MCF 10A (cell line): ENCODE measurements around the gene TMEM176A. TPM values are rescaled to one million over a fixed set of nuclear protein-coding genes. Genes with fewer than 3 reads are reported as not detected.

Experiments used
- BruUV-seq: library from RNA; stranded (reverse); fragments of 400-500 nt; replicated peaks from 2 replicates; lab custom pipeline; 2021; lab: Mats Ljungman, UMichigan
- CTCF ChIA-PET: fragments of 300-600 bp; sonication (Branson Sonifier 250); formaldehyde crosslinking; extraction: SDS; loops from one replicate; lab custom pipeline; 2021; ENCODE audit warnings: antibody characterized with exemption, inconsistent platforms; lab: Yijun Ruan, JAX
- POLR2A ChIA-PET: fragments of 300-600, 350-650 bp; sonication (Branson Sonifier 250); formaldehyde crosslinking; extraction: SDS; loops from one replicate; lab custom pipeline; 2020; ENCODE audit warnings: antibody characterized with exemption, inconsistent platforms; lab: Yijun Ruan, JAX
- DNase-seq: peaks from one replicate; pipeline ENCODE4 v3.0.0-alpha.2; 2018; ENCODE audit not compliant: unreplicated experiment
- H3K27ac Mint-ChIP-seq: one replicate; pipeline ENCODE4 v1.8.0; 2022; ENCODE audit warnings: mild to moderate bottlenecking, low read depth, mixed read lengths; ENCODE audit not compliant: unreplicated experiment
- H3K27me3 Mint-ChIP-seq: one replicate; pipeline ENCODE4 v1.8.0; 2022; ENCODE audit warnings: mixed read lengths; ENCODE audit not compliant: insufficient read depth, unreplicated experiment
- H3K36me3 Mint-ChIP-seq: one replicate; pipeline ENCODE4 v1.8.0; 2022; ENCODE audit warnings: mild to moderate bottlenecking, moderate library complexity, mixed read lengths; ENCODE audit not compliant: insufficient read depth, unreplicated experiment
- H3K4me1 Mint-ChIP-seq: one replicate; pipeline ENCODE4 v1.8.0; 2022; ENCODE audit warnings: mixed read lengths; ENCODE audit not compliant: insufficient read depth, unreplicated experiment
- H3K4me3 Mint-ChIP-seq: one replicate; pipeline ENCODE4 v1.8.0; 2022; ENCODE audit warnings: mild to moderate bottlenecking, moderate library complexity, mixed read lengths; ENCODE audit not compliant: unreplicated experiment
- H3K9me3 Mint-ChIP-seq: one replicate; pipeline ENCODE4 v1.8.0; 2022; ENCODE audit warnings: mixed read lengths; ENCODE audit not compliant: unreplicated experiment
- intact Hi-C: fragments of 100-400 bp; cut with micrococcal nuclease; formaldehyde crosslinking; loops from 2 replicates; pipeline ENCODE4 v1.14.1; 2022
- total RNA-seq: library from RNA; stranded (reverse); gene quantifications from 2 replicates; pipeline ENCODE4 v1.2.3, GENCODE V29; 2022
- TF ChIP-seq, protein P1 (sequence below): fragments of 200-600 bp; IDR thresholded peaks from one replicate; pipeline ENCODE4 v1.8.0; 2022; ENCODE audit warnings: antibody characterized with exemption, mild to moderate bottlenecking; ENCODE audit not compliant: unreplicated experiment

The TMEM176A gene
- total RNA-seq, 1 experiment from 2014 or later, result not detected

DNA sequence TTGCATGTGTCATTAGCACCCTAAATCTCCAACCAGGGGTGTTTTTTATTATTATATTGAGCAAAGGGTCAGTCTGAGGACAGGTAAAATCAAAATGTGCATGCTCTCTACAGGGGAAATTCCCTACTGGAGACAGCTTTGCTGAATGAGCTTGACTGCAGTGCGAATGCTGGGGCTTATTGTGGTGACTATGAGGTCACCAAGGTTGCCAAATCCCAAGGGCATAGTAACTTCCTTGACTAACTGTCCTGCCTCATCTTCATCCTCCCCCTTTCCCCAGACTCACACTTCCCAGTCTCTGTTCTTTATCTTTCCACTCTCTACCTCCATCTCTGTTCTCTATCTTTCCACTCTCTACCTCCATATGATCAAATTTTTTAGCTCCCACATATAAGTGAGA lies 28.9 kb downstream of the TMEM176A start:
- TF ChIP-seq, protein P1, sequence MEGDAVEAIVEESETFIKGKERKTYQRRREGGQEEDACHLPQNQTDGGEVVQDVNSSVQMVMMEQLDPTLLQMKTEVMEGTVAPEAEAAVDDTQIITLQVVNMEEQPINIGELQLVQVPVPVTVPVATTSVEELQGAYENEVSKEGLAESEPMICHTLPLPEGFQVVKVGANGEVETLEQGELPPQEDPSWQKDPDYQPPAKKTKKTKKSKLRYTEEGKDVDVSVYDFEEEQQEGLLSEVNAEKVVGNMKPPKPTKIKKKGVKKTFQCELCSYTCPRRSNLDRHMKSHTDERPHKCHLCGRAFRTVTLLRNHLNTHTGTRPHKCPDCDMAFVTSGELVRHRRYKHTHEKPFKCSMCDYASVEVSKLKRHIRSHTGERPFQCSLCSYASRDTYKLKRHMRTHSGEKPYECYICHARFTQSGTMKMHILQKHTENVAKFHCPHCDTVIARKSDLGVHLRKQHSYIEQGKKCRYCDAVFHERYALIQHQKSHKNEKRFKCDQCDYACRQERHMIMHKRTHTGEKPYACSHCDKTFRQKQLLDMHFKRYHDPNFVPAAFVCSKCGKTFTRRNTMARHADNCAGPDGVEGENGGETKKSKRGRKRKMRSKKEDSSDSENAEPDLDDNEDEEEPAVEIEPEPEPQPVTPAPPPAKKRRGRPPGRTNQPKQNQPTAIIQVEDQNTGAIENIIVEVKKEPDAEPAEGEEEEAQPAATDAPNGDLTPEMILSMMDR, result no peak
- H3K27me3 Mint-ChIP-seq, result peaks cover 61% of the 10 kb centered on the region
- intact Hi-C loops, result no loop called here
- H3K4me1 Mint-ChIP-seq, result no peaks in the 10 kb centered on the region
- H3K4me3 Mint-ChIP-seq, result no peak overlapping the region
- no peaks in the 10 kb centered on the region for H3K36me3 Mint-ChIP-seq
- POLR2A ChIA-PET, result interaction anchor here (0.6 kb wide), 1 partner anchor 9 kb away, joined by 3 read pairs; no protein-coding TSS in a partner anchor
- no peak for DNase-seq
- no peaks in the 10 kb centered on the region for H3K9me3 Mint-ChIP-seq
- CTCF ChIA-PET, result interaction anchor here (0.8 kb wide), 1 partner anchor 156 kb away, joined by 3 read pairs; no protein-coding TSS in a partner anchor
- no TSS peak for BruUV-seq
- no peak overlapping the region for H3K27ac Mint-ChIP-seq

DNA sequence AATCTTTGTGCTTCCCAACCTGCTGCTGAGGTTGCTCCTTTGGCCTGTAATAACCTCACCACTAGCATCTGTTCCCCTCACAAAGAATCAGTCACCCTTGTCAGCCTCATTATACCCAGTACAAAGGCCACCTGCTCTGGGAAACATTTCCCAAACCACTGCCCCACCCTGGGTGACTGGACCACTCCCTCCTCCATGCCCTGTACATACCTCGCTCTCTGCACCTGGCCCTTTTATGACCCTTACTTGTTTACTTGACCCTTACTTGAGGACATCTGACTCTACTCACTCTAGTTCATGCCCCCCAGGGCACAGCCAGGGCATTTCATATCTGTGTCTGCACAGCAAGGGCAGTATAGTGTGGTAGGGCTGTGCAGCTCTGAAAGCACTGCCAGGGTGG lies 30.4 kb downstream of the TMEM176A start:
- TF ChIP-seq, protein P1, result no peak
- Mint-ChIP-seq H3K27me3 (peaks cover 60% of the 10 kb centered on the region), H3K36me3 (no peaks in the 10 kb centered on the region), H3K9me3 (no peaks in the 10 kb centered on the region), H3K4me1 (no peaks in the 10 kb centered on the region), H3K27ac (no peak overlapping the region), H3K4me3 (no peak overlapping the region)
- CTCF ChIA-PET, result no interaction called here
- POLR2A ChIA-PET, result no interaction called here
- intact Hi-C loops, result no loop called here
- BruUV-seq, result no TSS peak
- DNase-seq, result no peak

DNA sequence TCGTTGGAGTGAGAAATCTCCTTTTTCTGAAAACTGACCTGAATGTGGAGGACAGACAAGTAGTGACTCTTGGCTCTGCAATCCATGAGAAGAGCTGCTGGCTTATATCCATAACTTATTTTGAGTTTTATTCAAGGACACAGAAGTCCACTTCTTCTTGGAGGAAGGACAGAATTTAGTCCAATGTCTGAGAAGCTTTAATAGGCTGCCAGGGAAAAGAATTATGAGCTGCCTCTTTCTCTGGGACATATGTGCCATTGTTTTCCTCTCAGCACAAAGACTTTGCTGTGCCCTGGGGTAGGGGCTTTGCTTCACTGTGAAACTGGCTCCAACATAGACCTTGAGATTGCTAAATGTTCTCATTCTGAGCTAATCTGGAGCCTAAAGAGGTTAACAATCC lies 31.3 kb downstream of the TMEM176A start:
- CTCF ChIA-PET, result interaction anchor here (0.6 to 0.7 kb wide), 2 partner anchors 44 to 277 kb away, joined by 3 to 7 read pairs; no protein-coding TSS in a partner anchor
- H3K27ac Mint-ChIP-seq, result no peak overlapping the region
- DNase-seq, result no peak
- peaks cover 60% of the 10 kb centered on the region for H3K27me3 Mint-ChIP-seq
- H3K9me3 Mint-ChIP-seq, result no peaks in the 10 kb centered on the region
- no peak overlapping the region for H3K4me3 Mint-ChIP-seq
- POLR2A ChIA-PET, result no interaction called here
- TF ChIP-seq, protein P1, result no peak
- BruUV-seq, result no TSS peak
- H3K4me1 Mint-ChIP-seq, result no peaks in the 10 kb centered on the region
- no peaks in the 10 kb centered on the region for H3K36me3 Mint-ChIP-seq
- intact Hi-C loops, result no loop called here

DNA sequence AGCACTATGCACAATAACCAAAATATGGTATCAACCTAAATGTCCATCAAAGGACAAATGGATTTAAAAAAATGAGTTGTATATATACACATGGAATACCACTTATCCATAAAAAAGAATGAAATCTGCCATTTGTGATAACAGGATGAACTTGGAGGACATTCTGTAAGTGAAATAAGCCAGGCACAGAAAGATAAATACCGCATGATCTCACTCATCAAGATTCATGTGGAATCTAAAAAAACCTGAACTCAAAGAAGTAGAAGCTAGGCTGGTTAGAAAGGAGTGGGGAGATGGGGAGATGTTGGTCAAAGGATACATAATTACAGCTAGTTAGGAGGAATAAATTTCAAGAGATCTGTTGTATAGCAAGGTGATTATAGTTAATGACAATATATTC lies 34.5 kb downstream of the TMEM176A start:
- BruUV-seq, result no TSS peak
- H3K27ac Mint-ChIP-seq, result no peak overlapping the region
- no peaks in the 10 kb centered on the region for H3K9me3 Mint-ChIP-seq
- H3K4me3 Mint-ChIP-seq, result no peak overlapping the region
- ChIA-PET CTCF (no interaction called here), POLR2A (no interaction called here)
- no peaks in the 10 kb centered on the region for H3K36me3 Mint-ChIP-seq
- H3K27me3 Mint-ChIP-seq, result peaks cover 28% of the 10 kb centered on the region
- intact Hi-C loops, result no loop called here
- H3K4me1 Mint-ChIP-seq, result no peaks in the 10 kb centered on the region
- DNase-seq, result no peak
- TF ChIP-seq, protein P1, result no peak
